Body of pancreas (tissue), 4 donors: ENCODE data around the gene ZNG1F.
"Not testable (repeated sequence)": the region's sequence is repeated elsewhere in the genome, so short reads cannot be mapped to it uniquely, and the experiment has no call there.

Experiments used
- CTCF ChIP-seq, 7 experiments: fragments of 450-650 bp in 4 of 7; fragments of 200-600 bp in 3 of 7; sonication (generic) in 3 of 7; IDR thresholded peaks; one replicate each; pipeline ENCODE4 v1.5.1; 2016 to 2019; ENCODE audit warnings: antibody characterized with exemption in 7 of 7
- POLR2A ChIP-seq, 3 donors: fragments of 450-650 bp; IDR thresholded peaks; one replicate each; pipeline ENCODE4 v1.6.1; 2016; ENCODE audit warnings: antibody characterized with exemption in 3 of 3, mild to moderate bottlenecking in 2 of 3

- TF ChIP-seq CTCF, POLR2A (IDR thresholded peaks at IDR 0.05): not testable (repeated sequence)
Measured at GRCh38 chr9:41109253-41109652, 79.9 kb downstream of the ZNG1F start.
